Body of pancreas (tissue), 4 donors: ENCODE data around the gene RNU1-1. TPM values are rescaled to one million over a fixed set of nuclear protein-coding genes. Genes with fewer than 3 reads are reported as not detected.
"Not testable (repeated sequence)": the region's sequence is repeated elsewhere in the genome, so short reads cannot be mapped to it uniquely, and the experiment has no call there.

Experiments used
- ATAC-seq: fragments of 150-250 bp; one replicate; pipeline ENCODE4 v1.9.1; 2016
- DNase-seq, 4 donors: peaks; one replicate each; pipeline ENCODE4 v3.0.0-alpha.2; 2019
- H3K27ac ChIP-seq, 4 donors: fragments of 200-600 bp; sonication (generic); 1 replicate in 3 of 4; 2 replicates in 1 of 4; pipeline versions ENCODE4 v1.5.1 to v1.6.1; 2016 to 2019; ENCODE audit warnings: mild to moderate bottlenecking in 1 of 4, mixed read lengths in 1 of 4, moderate library complexity in 1 of 4
- H3K27me3 ChIP-seq, 2 donors: fragments of 200-600 bp; sonication (generic); one replicate each; pipeline ENCODE4 v1.6.0; 2016; ENCODE audit warnings: mild to moderate bottlenecking in 1 of 2
- H3K36me3 ChIP-seq, 2 donors: fragments of 200-600 bp; sonication (generic); replicated peaks in 1 of 2; 2 replicates each; pipeline ENCODE4 v1.5.1; 2016; ENCODE audit warnings: low read depth in 2 of 2; ENCODE audit not compliant: insufficient read depth in 1 of 2
- H3K4me1 ChIP-seq: fragments of 200-600 bp; sonication (generic); one replicate; pipeline ENCODE4 v1.6.0; 2016
- H3K4me3 ChIP-seq, 2 donors: fragments of 200-600 bp; sonication (generic); 1 replicate in 1 of 2; 2 replicates in 1 of 2; pipeline ENCODE4 v1.5.1; 2016 to 2019
- H3K9me3 ChIP-seq, 3 donors: fragments of 200-600 bp; sonication (generic); 1 replicate in 2 of 3; 2 replicates in 1 of 3; pipeline ENCODE4 v1.5.1; 2016
- POLR2A ChIP-seq, 3 donors: fragments of 450-650 bp; IDR thresholded peaks; one replicate each; pipeline ENCODE4 v1.6.1; 2016; ENCODE audit warnings: antibody characterized with exemption in 3 of 3, mild to moderate bottlenecking in 2 of 3
- WGBS, 2 donors: methylation state at CpG; one replicate each; pipeline ENCODE4 v1.1.5; 2017; 5-methylcytosine and 5-hydroxymethylcytosine counted together
- intact Hi-C: fragments of 100-400 bp; cut with DNase I; formaldehyde crosslinking; loops from one replicate; pipeline ENCODE4 v1.15.1; 2023
- total RNA-seq, 2 donors: library from RNA; depleted of rRNA; stranded (reverse); fragments of >200 nt; gene quantifications; one replicate each; pipeline ENCODE4 v1.1.0, GENCODE V29; 2016

RNU1-1 gene
- total RNA-seq, result over 10,000 TPM in 1 of 2 donors, under 1 TPM in 1; under 0.01 to 15,479 TPM

- H3K27ac ChIP-seq, result peak within 1 kb of the TSS; percentile 79 to 89 (median 85)
- H3K27me3 ChIP-seq, H3K4me1 ChIP-seq, intact Hi-C loops, H3K36me3 ChIP-seq, H3K9me3 ChIP-seq, H3K4me3 ChIP-seq: not testable (repeated sequence)
- peak; percentile 75 for ATAC-seq
- WGBS, 2 donors, result 1 to 2% methylated on average over 8 to 32 of the region's 40 CpGs
- DNase-seq, result peak; percentile 71 to 93 (median 82)
- TF ChIP-seq POLR2A (IDR thresholded peaks at IDR 0.05), result peak; percentile 64 to 96 (median 81)
Measured at GRCh38 chr1:16514107-16515055, at the start of gene RNU1-1. TSS of gene RNU1-1 (minus strand) at chr1:16514285.

- H3K27ac ChIP-seq, H3K4me1 ChIP-seq, H3K36me3 ChIP-seq, DNase-seq, intact Hi-C loops, H3K9me3 ChIP-seq, ATAC-seq, H3K4me3 ChIP-seq, H3K27me3 ChIP-seq: not testable (repeated sequence)
- WGBS, 2 donors, result 60 to 77% methylated on average over 1 to 4 of the region's 4 CpGs
Measured at GRCh38 chr1:16561035-16561434, 47.0 kb upstream of the RNU1-1 start.

GRCh38 chr1:16560498-16560897, 46.4 kb upstream of the RNU1-1 start:
- intact Hi-C loops, H3K27ac ChIP-seq, H3K4me3 ChIP-seq, H3K9me3 ChIP-seq, H3K4me1 ChIP-seq, DNase-seq, ATAC-seq, H3K27me3 ChIP-seq, H3K36me3 ChIP-seq: not testable (repeated sequence)
- WGBS, 2 donors, result 56 to 61% methylated on average over 5 of the region's 6 CpGs

- H3K27me3 ChIP-seq, ATAC-seq, H3K4me1 ChIP-seq, intact Hi-C loops, H3K27ac ChIP-seq, H3K36me3 ChIP-seq, H3K9me3 ChIP-seq, DNase-seq, H3K4me3 ChIP-seq: not testable (repeated sequence)
- no CpG with 5 or more reads among the region's 5 CpGs for WGBS, 2 donors
Measured at GRCh38 chr1:16559688-16560087, 45.6 kb upstream of the RNU1-1 start.

DNA sequence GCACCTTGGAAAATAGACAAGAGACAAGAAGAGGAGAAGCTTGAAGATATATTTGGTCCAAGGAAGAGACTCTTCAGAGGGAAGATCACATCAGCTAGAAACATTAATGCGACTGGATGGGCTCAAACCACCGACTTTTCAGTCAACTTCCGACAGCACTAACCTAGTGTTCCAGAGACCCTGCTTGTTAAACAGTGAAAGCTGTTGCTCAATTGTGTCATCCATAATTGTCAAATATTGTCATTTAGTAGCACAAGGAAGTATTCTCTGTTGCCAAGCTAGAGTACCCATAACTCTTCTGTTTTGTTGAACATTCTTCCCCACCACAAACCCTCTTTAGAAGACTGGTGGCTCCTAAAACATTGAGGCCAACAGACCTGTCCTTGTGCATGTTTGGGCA, 42.9 kb upstream of the RNU1-1 start:
- not testable (repeated sequence) for DNase-seq
- 80 to 88% methylated on average over 2 to 3 of the region's 3 CpGs for WGBS, 2 donors

GRCh38 chr1:16553244-16553643, 39.2 kb upstream of the RNU1-1 start:
- H3K36me3 ChIP-seq, DNase-seq, H3K4me1 ChIP-seq, H3K4me3 ChIP-seq, ATAC-seq, H3K9me3 ChIP-seq, H3K27me3 ChIP-seq, intact Hi-C loops, H3K27ac ChIP-seq: not testable (repeated sequence)
- 89 to 91% methylated on average over 9 of the region's 11 CpGs for WGBS, 2 donors

More for the DNA sequence above, 42.9 kb upstream of the RNU1-1 start:
- H3K27ac ChIP-seq, H3K4me3 ChIP-seq, H3K9me3 ChIP-seq, H3K4me1 ChIP-seq, intact Hi-C loops, H3K36me3 ChIP-seq, H3K27me3 ChIP-seq, ATAC-seq: not testable (repeated sequence)

GRCh38 chr1:16550212-16550918, 36.3 kb upstream of the RNU1-1 start:
- H3K4me3 ChIP-seq, intact Hi-C loops, H3K27ac ChIP-seq, H3K27me3 ChIP-seq, ATAC-seq, H3K36me3 ChIP-seq, H3K9me3 ChIP-seq, H3K4me1 ChIP-seq, DNase-seq: not testable (repeated sequence)
- 80% methylated on average over 1 of the region's 1 CpG; no CpG with 5 or more reads in 1 of the 2 donors for WGBS, 2 donors

DNA sequence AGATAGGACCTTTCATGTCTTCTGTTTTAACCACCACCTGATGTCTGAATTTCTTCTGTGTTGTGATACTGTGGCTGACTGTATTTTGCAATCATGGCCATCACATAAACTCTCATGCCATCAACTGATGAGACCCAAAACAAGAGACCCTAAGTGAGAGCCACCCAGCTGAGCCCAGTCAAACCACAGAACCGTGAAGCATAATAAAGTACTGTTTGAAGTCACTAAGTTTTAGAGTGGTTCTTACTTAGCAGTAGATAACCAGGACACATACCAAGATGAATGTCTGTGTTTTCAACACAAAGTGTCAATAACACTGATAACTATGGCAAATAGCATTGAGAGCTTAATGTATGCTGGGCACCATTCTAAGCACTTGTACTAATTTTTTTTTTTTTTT, 35.5 kb upstream of the RNU1-1 start:
- H3K9me3 ChIP-seq, H3K36me3 ChIP-seq, H3K4me1 ChIP-seq, H3K27ac ChIP-seq, DNase-seq, ATAC-seq, H3K27me3 ChIP-seq, H3K4me3 ChIP-seq, intact Hi-C loops: not testable (repeated sequence)
- 40% methylated on average over 1 of the region's 1 CpG; no CpG with 5 or more reads in 1 of the 2 donors for WGBS, 2 donors

GRCh38 chr1:16547502-16548241, 33.6 kb upstream of the RNU1-1 start:
- H3K27ac ChIP-seq, intact Hi-C loops, DNase-seq, H3K4me3 ChIP-seq, H3K9me3 ChIP-seq, H3K36me3 ChIP-seq, H3K27me3 ChIP-seq, H3K4me1 ChIP-seq, ATAC-seq: not testable (repeated sequence)
- no CpG with 5 or more reads among the region's 41 CpGs for WGBS, 2 donors

DNA sequence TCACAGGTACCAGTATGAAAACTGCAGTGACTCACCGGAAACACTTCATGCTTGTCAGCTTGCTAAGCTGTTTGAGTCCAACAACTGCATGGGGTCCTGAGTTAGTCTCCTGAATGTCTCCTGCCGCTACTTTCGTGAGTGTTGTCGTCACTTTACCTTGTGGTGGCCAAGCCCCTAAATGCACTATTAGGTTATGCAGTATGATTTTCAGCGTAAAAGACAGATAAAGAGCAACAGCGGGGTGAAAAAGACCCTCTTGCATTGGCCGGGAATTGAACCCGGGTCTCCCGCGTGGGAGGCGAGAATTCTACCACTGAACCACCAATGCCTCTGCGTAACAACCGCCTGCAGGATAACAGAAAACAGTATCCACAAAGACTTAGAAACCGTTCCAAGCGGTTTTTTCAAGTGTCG, 31.6 kb upstream of the RNU1-1 start:
- ATAC-seq, H3K27me3 ChIP-seq, H3K36me3 ChIP-seq, H3K27ac ChIP-seq, H3K4me1 ChIP-seq, H3K4me3 ChIP-seq, H3K9me3 ChIP-seq, intact Hi-C loops: not testable (repeated sequence)
- WGBS, 2 donors, result 34 to 65% methylated on average over 10 to 12 of the region's 16 CpGs
- peak in 1 of 4 donors; percentile 27 for DNase-seq

DNA sequence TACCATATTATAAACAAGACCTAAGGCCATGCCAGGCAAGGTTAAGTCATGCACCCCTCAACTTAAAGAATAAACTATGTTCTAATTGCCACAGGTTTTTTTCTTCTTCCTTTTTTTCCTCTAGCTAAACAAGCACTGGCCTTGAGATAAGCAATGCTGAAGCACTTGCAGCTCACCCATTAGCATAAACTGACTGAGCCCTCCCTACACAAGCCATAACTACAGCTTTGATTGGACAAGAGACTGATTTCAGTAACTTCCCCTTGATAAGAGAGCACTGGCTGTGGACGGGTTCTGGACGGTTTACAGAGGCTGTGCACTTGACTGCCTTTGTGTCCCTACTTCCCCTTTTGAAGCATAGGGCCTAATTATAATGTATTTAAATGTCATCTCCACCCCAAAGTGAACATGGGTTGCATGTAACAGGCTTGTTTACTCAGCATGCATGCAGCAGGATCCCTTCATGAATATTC, 26.4 kb upstream of the RNU1-1 start:
- WGBS, 2 donors, result 10% methylated on average over 2 of the region's 2 CpGs; no CpG with 5 or more reads in 1 of the 2 donors
- peak overlapping the region in 1 of 4 donors; percentile 46 for H3K27ac ChIP-seq
- H3K36me3 ChIP-seq, H3K9me3 ChIP-seq, H3K4me3 ChIP-seq, H3K4me1 ChIP-seq, H3K27me3 ChIP-seq, intact Hi-C loops, ATAC-seq: not testable (repeated sequence)
- DNase-seq, result peak in 1 of 4 donors; percentile 53
